Activated CD8-positive, alpha-beta T cell treated with anti-CD3 and anti-CD28 coated beads, Interleukin-2, amount 10 ng/mL, durations not matched to agents 7 days and 5 days (primary cell): ENCODE results near the gene VAV2. TPM values are rescaled to one million over a fixed set of nuclear protein-coding genes. Genes with fewer than 3 reads are reported as not detected.
A peak's percentile ranks its signal among the peaks of the same experiment; 100 is the strongest.

Experiments
- ATAC-seq: fragments of 150-1000 bp; cut with Tn5 transposase; one replicate; pipeline ENCODE4 v1.10.0; 2021; ENCODE audit warnings: moderate library complexity
- CTCF ChIA-PET: fragments of 350-600 bp; sonication (Branson Sonifier 250); formaldehyde crosslinking; loops from one replicate; lab custom pipeline; 2021; ENCODE audit warnings: antibody characterized with exemption; lab: Charles Lee
- POLR2A ChIA-PET: fragments of 350-600 bp; sonication (Branson Sonifier 250); formaldehyde crosslinking; loops from one replicate; lab custom pipeline; 2021; ENCODE audit warnings: antibody characterized with exemption; lab: Charles Lee
- DNase-seq: peaks from one replicate; pipeline ENCODE4 v3.0.0-alpha.2; 2020
- H3K27ac Mint-ChIP-seq: one replicate; pipeline ENCODE4 v1.8.0; 2021; ENCODE audit warnings: mild to moderate bottlenecking, mixed read lengths
- H3K27me3 Mint-ChIP-seq: one replicate; pipeline ENCODE4 v1.8.0; 2021; ENCODE audit warnings: low read depth, mixed read lengths
- H3K36me3 Mint-ChIP-seq: one replicate; pipeline ENCODE4 v1.8.0; 2021; ENCODE audit warnings: low read depth, mixed read lengths
- H3K4me1 Mint-ChIP-seq: one replicate; pipeline ENCODE4 v1.8.0; 2021; ENCODE audit warnings: low read depth, mixed read lengths
- H3K4me3 Mint-ChIP-seq: one replicate; pipeline ENCODE4 v1.8.0; 2021; ENCODE audit warnings: mild to moderate bottlenecking, mixed read lengths
- H3K9me3 Mint-ChIP-seq: one replicate; pipeline ENCODE4 v1.8.0; 2022; ENCODE audit warnings: mixed read lengths; ENCODE audit not compliant: insufficient read depth
- total RNA-seq, 2 experiments: library from RNA; stranded (reverse); gene quantifications; one replicate each; pipeline ENCODE4 v1.2.3, GENCODE V29; 2021

VAV2 gene
- total RNA-seq, 2 experiments from 2014 or later, result 10.1 to 10.3 TPM

- no peaks in the 10 kb centered on the region for H3K36me3 Mint-ChIP-seq
- ATAC-seq (no peak), DNase-seq (no peak)
- no peaks in the 10 kb centered on the region for H3K27me3 Mint-ChIP-seq
- no peak overlapping the region for H3K4me3 Mint-ChIP-seq
- CTCF ChIA-PET, result interaction anchor here (0.6 to 5.4 kb wide), 2 partner anchors 210 to 306 kb away, joined by 3 to 135 read pairs; no protein-coding TSS in a partner anchor
- POLR2A ChIA-PET, result no interaction called here
- H3K27ac Mint-ChIP-seq, result no peak overlapping the region
- H3K4me1 Mint-ChIP-seq, result peaks cover 20% of the 10 kb centered on the region
- H3K9me3 Mint-ChIP-seq, result no peaks in the 10 kb centered on the region
These were observed 207.2 kb downstream of the VAV2 start for GRCh38 chr9:133784731-133785561.

GRCh38 chr9:133783331-133783731 lies 208.8 kb downstream of the VAV2 start:
- Mint-ChIP-seq H3K9me3 (no peaks in the 10 kb centered on the region), H3K36me3 (no peaks in the 10 kb centered on the region), H3K4me1 (peaks cover 16% of the 10 kb centered on the region), H3K27ac (no peak overlapping the region), H3K27me3 (no peaks in the 10 kb centered on the region), H3K4me3 (no peak overlapping the region)
- DNase-seq, result no peak
- CTCF ChIA-PET, result interaction anchor here (0.9 to 5.4 kb wide), 6 partner anchors 10 to 379 kb away, joined by 4 to 135 read pairs (median 7); no protein-coding TSS in a partner anchor
- ATAC-seq, result no peak
- POLR2A ChIA-PET, result no interaction called here

GRCh38 chr9:133782157-133783130 lies 209.7 kb downstream of the VAV2 start:
- no peaks in the 10 kb centered on the region for H3K9me3 Mint-ChIP-seq
- H3K27ac Mint-ChIP-seq, result no peak overlapping the region
- CTCF ChIA-PET, result interaction anchor here (0.7 to 5.4 kb wide), 17 partner anchors 8 to 379 kb away, joined by 3 to 135 read pairs (median 4); no protein-coding TSS in a partner anchor
- no peak overlapping the region for H3K4me3 Mint-ChIP-seq
- POLR2A ChIA-PET, result interaction anchor here (1.5 kb wide), 1 partner anchor 211 kb away, joined by 10 read pairs; no protein-coding TSS in a partner anchor
- no peaks in the 10 kb centered on the region for H3K27me3 Mint-ChIP-seq
- H3K36me3 Mint-ChIP-seq, result no peaks in the 10 kb centered on the region
- H3K4me1 Mint-ChIP-seq, result peaks cover 16% of the 10 kb centered on the region
- ATAC-seq, result peak; percentile 64
- peak; percentile 80 for DNase-seq

GRCh38 chr9:133781828-133782135 lies 210.3 kb downstream of the VAV2 start:
- POLR2A ChIA-PET, result interaction anchor here (1.5 kb wide), 1 partner anchor 212 kb away, joined by 10 read pairs; no protein-coding TSS in a partner anchor

GRCh38 chr9:133780962-133781827 lies 210.9 kb downstream of the VAV2 start:
- Mint-ChIP-seq H3K27me3 (no peaks in the 10 kb centered on the region), H3K9me3 (no peaks in the 10 kb centered on the region), H3K36me3 (no peaks in the 10 kb centered on the region), H3K4me1 (peaks cover 6% of the 10 kb centered on the region), H3K4me3 (no peak overlapping the region), H3K27ac (no peak overlapping the region)
- CTCF ChIA-PET, result interaction anchor here (1.0 to 5.4 kb wide), 10 partner anchors 8 to 226 kb away, joined by 3 to 135 read pairs (median 4); no protein-coding TSS in a partner anchor
- ATAC-seq, result no peak
- DNase-seq, result no peak
- POLR2A ChIA-PET, result interaction anchor here (1.5 kb wide), 1 partner anchor 213 kb away, joined by 10 read pairs; no protein-coding TSS in a partner anchor

More at GRCh38 chr9:133781828-133782135, 210.3 kb downstream of the VAV2 start:
- CTCF ChIA-PET, result interaction anchor here (0.7 to 5.4 kb wide), 14 partner anchors 9 to 226 kb away, joined by 3 to 135 read pairs (median 4); no protein-coding TSS in a partner anchor
- DNase-seq (no peak), ATAC-seq (no peak)
- H3K27me3 Mint-ChIP-seq, result no peaks in the 10 kb centered on the region
- H3K36me3 Mint-ChIP-seq, result no peaks in the 10 kb centered on the region
- peaks cover 12% of the 10 kb centered on the region for H3K4me1 Mint-ChIP-seq
- no peak overlapping the region for H3K27ac Mint-ChIP-seq
- H3K4me3 Mint-ChIP-seq, result no peak overlapping the region
- no peaks in the 10 kb centered on the region for H3K9me3 Mint-ChIP-seq

GRCh38 chr9:133780404-133780945 lies 211.6 kb downstream of the VAV2 start:
- Mint-ChIP-seq H3K36me3 (no peaks in the 10 kb centered on the region), H3K27ac (no peak overlapping the region), H3K9me3 (no peaks in the 10 kb centered on the region), H3K4me3 (no peak overlapping the region), H3K27me3 (no peaks in the 10 kb centered on the region), H3K4me1 (peaks cover under 1% of the 10 kb centered on the region)
- POLR2A ChIA-PET, result no interaction called here
- ATAC-seq (no peak), DNase-seq (no peak)
- CTCF ChIA-PET, result interaction anchor here (1.0 to 5.4 kb wide), 4 partner anchors 9 to 215 kb away, joined by 3 to 135 read pairs (median 5); no protein-coding TSS in a partner anchor

GRCh38 chr9:133779516-133780403 lies 212.4 kb downstream of the VAV2 start:
- ATAC-seq (no peak), DNase-seq (no peak)
- Mint-ChIP-seq H3K27ac (no peak overlapping the region), H3K4me3 (no peak overlapping the region), H3K4me1 (no peaks in the 10 kb centered on the region), H3K36me3 (no peaks in the 10 kb centered on the region), H3K27me3 (no peaks in the 10 kb centered on the region), H3K9me3 (no peaks in the 10 kb centered on the region)
- ChIA-PET CTCF (interaction anchor here (1.4 to 5.4 kb wide), 3 partner anchors 37 to 215 kb away, joined by 6 to 135 read pairs (median 6); no protein-coding TSS in a partner anchor), POLR2A (no interaction called here)

GRCh38 chr9:133779081-133779480 lies 213.0 kb downstream of the VAV2 start:
- POLR2A ChIA-PET, result no interaction called here
- CTCF ChIA-PET, result interaction anchor here (1.4 to 1.6 kb wide), 2 partner anchors 14 to 215 kb away, joined by 3 to 6 read pairs; no protein-coding TSS in a partner anchor
- Mint-ChIP-seq H3K27ac (no peak overlapping the region), H3K9me3 (no peaks in the 10 kb centered on the region), H3K4me3 (no peak overlapping the region), H3K4me1 (no peaks in the 10 kb centered on the region), H3K27me3 (no peaks in the 10 kb centered on the region), H3K36me3 (no peaks in the 10 kb centered on the region)
- ATAC-seq (no peak), DNase-seq (no peak)

- no peak overlapping the region for H3K4me3 Mint-ChIP-seq
These were observed 213.6 kb downstream of the VAV2 start for GRCh38 chr9:133778336-133779013.

More at GRCh38 chr9:133778336-133779013, 213.6 kb downstream of the VAV2 start:
- Mint-ChIP-seq H3K27me3 (no peaks in the 10 kb centered on the region), H3K4me1 (no peaks in the 10 kb centered on the region), H3K27ac (no peak overlapping the region), H3K9me3 (no peaks in the 10 kb centered on the region), H3K36me3 (no peaks in the 10 kb centered on the region)
- ATAC-seq, result no peak
- ChIA-PET CTCF (interaction anchor here (1.4 to 1.6 kb wide), 2 partner anchors 15 to 216 kb away, joined by 3 to 6 read pairs; no protein-coding TSS in a partner anchor), POLR2A (no interaction called here)
- DNase-seq, result no peak
